ENCODE results near the gene SPATS2L.
A peak's percentile ranks its signal among the peaks of the same experiment; 100 is the strongest.

Gene SPATS2L

DNA sequence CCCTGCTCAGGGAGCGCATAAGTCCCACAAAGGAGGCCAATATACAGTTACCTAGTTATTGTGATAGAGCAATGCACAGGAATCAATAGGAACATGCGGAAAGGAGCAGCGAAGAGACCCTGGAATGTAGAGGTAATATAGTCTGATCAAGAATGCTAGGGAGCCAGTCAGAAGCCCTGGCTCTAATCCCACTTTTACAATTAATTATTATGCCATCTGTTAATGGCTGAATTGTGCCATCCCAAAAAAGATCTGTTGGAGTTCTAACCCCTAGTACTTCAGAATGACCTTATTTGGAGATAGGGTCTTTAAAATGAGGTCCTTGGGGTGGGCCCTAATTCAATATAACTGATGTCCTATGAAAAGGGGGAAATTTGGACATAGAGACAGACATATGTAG lies 7.7 kb upstream of the SPATS2L start:
- TF ChIP-seq TAF1 (IDR thresholded peaks at IDR 0.05; ENCODE audit: borderline replicate concordance, low read depth, low read length): no peak
- no peak for TF ChIP-seq POLR2A (IDR thresholded peaks at IDR 0.05; ENCODE audit: low read depth, low read length)
- TF ChIP-seq POLR2AphosphoS5 (IDR thresholded peaks at IDR 0.05; ENCODE audit: low read depth, low read length): no peak
- FAIRE-seq: no peak
- no peak for DNase-seq (ENCODE audit: insufficient read length)

DNA sequence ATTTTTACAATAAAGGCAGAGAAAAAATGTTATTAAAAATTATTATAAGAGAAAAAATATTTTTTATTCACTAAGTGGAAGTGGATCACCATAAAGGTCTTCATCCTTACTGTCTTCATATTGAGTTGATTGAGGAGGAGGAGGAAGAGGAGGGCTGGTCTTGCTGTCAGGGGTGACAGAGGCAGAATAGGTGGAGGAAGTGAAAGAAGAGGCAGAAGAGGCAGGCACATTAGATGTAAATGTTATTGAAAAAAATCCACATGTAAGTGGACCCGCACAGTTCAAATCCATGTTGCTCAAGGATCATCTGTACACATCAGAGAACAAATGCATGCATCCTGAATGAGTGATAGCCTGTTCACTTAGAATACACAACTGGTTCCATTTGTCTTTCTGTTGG lies 6.4 kb upstream of the SPATS2L start:
- TF ChIP-seq POLR2A (IDR thresholded peaks at IDR 0.05; ENCODE audit: low read depth, low read length): no peak
- no peak for TF ChIP-seq TAF1 (IDR thresholded peaks at IDR 0.05; ENCODE audit: borderline replicate concordance, low read depth, low read length)
- no peak for TF ChIP-seq POLR2AphosphoS5 (IDR thresholded peaks at IDR 0.05; ENCODE audit: low read depth, low read length)
- FAIRE-seq (peak; percentile 17), DNase-seq (ENCODE audit: insufficient read length) (no peak)

DNA sequence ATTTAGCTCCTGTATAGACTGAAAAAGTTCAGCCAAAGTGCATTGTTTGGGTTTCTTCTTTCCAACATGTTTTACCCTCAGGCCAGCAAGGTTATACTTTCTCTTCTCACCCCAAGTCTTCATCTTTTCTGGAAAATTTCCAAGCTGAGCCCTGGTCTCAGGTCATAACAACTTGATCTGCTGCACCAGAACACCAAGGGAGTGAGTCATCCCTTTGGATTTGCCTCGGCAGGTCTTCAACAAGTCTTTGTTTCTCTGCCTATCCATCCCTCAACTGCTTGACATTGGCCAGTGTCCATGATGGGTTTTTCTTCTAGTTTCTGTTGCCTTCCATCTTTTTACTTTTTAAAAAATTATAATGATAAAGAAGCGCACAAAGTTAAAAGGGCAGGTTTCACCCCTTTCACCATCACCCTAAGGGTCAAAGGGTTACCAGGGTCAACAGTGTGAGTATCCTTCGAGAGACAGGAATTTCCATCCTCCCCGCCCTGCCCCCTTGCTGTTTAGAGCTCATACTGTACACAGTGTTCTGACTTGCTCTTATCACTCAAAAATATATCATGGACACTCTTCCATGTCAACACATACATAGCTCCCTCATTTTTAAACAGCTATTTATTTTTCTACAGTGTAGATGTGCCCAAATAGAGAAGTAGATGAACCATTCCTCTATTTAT lies 5.7 kb upstream of the SPATS2L start:
- FAIRE-seq: no peak

DNA sequence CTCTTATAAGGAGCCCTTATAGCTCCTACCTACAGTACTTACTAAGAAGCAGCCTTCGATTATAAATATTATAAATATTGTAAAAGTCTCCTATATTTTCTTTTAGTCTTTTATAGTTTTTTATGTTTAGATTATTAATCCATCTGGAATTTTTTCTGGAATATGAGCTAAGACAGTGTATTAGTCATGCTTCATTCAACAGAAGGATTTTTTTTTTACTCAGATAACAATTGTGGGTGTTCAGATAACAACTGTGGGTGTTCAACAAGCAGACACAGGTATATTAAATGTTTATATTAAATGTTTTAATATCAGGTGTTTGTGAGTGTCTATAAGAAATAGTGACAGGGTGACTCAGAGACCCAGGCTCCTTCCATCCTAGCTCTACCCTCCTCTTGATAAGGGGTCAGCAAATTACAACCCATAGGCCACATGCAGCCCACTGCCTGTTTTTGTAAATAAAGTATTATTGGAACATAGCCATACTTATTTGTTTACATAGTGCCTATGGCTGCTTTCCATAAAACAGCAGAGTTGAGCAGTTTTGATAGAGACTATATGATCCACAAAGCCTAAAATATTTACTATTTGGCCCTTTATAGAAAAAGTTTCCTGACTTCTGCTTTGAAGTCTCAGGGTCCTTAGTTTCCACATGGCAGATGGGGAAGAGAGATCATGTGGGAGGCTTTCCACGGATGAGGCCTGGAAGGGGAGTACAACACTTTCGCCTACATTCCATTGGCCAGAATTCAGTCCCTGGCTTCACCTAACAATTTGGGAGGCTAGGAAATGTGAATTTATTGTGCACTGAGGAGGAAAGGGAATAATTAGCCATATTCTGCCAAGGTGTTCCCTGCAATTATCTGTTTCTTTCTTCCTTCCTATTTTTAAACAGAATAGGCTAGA lies 4.3 kb upstream of the SPATS2L start:
- TF ChIP-seq POLR2A (IDR thresholded peaks at IDR 0.05; ENCODE audit: low read depth, low read length) (no peak), TAF1 (IDR thresholded peaks at IDR 0.05; ENCODE audit: borderline replicate concordance, low read depth, low read length) (no peak), POLR2AphosphoS5 (IDR thresholded peaks at IDR 0.05; ENCODE audit: low read depth, low read length) (no peak)
- FAIRE-seq: no peak
- no peak for DNase-seq (ENCODE audit: insufficient read length)

More for the DNA sequence above, 5.7 kb upstream of the SPATS2L start:
- DNase-seq (ENCODE audit: insufficient read length): no peak
- TF ChIP-seq POLR2AphosphoS5 (IDR thresholded peaks at IDR 0.05; ENCODE audit: low read depth, low read length) (no peak), TAF1 (IDR thresholded peaks at IDR 0.05; ENCODE audit: borderline replicate concordance, low read depth, low read length) (no peak), POLR2A (IDR thresholded peaks at IDR 0.05; ENCODE audit: low read depth, low read length) (no peak)

DNA sequence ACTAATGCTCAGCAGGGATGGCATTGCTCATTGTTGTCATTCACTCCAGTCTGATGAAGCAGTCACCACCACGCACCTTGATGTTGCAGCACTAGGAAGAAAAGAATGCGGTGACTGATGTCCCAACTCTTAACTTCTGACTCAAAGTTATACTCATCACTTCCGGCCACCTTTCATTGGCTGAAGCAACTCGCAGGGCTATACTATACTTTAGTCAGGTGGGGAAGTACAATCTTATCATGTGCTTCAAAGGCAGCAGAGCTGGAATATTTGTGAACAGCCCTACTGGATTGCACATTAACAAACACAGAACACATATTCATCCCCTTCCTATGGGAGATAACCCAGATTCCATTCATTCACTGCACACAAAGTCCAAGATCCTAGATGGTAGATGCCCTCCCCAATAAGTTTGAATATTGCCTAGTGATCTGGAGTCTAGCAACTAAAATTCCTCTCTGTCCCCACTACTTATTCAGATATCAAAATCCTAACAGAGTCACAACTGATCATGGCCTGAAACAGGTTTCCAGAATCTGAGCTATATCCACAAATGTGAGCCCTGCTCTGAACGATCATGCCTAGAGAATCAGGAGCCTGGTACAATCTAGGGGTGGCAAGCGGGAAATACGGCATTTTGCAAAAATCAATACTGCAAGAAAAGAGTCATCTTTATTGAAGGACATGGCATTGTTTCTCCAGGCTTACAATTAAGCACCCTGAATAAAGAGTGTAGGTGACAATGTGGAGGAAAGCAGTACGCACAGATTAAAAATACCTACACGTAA lies 3.4 kb upstream of the SPATS2L start:
- no peak for FAIRE-seq
- TF ChIP-seq POLR2A (IDR thresholded peaks at IDR 0.05; ENCODE audit: low read depth, low read length) (no peak), POLR2AphosphoS5 (IDR thresholded peaks at IDR 0.05; ENCODE audit: low read depth, low read length) (no peak), TAF1 (IDR thresholded peaks at IDR 0.05; ENCODE audit: borderline replicate concordance, low read depth, low read length) (no peak)

DNA sequence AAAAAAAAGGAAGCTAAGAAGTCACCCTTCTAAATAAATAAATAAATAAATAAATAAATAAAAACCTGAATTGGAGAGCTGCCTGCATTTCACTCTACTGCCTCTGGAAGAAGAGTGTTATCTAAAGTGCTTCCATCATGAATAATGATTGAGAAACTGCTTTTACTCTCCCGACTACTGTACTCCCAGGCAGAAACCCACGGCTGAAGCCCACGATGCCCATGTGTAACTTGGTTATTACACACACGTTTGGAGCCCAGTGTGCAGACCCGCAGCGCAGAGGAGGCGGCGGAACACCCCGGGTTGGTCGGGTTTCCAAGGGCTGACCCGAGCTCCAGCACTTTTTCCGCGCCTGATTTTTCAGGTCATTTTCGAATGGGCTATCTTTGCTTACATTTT lies 697 bp upstream of the SPATS2L start:
- no peak for FAIRE-seq
- no peak for DNase-seq (ENCODE audit: insufficient read length)
- TF ChIP-seq POLR2A (IDR thresholded peaks at IDR 0.05; ENCODE audit: low read depth, low read length) (no peak), POLR2AphosphoS5 (IDR thresholded peaks at IDR 0.05; ENCODE audit: low read depth, low read length) (no peak)

More for the DNA sequence above, 3.4 kb upstream of the SPATS2L start:
- DNase-seq (ENCODE audit: insufficient read length): no peak

DNA sequence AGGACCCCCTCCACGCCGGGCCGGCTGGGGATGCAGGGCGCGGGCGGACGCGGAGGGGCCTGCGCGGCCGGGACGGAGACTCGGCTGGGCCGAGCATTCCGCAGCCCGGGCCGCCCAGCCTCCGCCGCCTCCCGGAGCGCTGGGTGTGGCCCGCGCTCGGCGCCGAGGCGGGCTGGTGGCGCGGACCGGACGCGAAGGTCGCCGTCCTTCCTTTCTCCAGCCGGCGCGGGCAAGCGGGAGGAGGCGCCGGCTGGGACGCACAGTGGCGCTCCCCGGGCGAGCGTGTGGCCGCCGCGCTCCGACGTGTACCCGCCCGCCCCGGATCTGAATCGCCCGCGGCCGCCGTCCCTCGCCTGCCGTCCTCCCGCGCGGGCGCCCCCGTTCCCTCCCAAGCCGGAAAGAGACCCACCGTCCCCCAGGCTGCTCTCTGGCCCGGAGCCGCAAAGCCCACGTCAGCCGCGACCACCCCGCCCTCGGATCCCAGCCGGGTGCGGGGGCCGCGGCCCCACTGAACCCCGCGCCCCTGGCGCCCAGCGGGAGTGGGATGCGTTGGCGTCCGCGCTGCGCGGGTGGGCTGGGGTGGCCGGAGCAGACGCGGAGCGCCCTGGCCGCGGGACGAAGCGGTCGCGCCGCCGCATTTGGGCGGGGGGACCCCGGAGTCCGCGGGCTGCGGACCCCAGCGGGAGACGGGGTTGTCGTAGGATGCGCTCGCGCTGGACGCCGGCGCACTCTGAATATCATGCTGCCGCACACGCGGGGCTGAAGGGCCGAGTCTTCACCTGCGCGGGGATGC lies 634 bp downstream of the SPATS2L start:
- no peak for FAIRE-seq
- DNase-seq (ENCODE audit: insufficient read length): no peak
- TF ChIP-seq POLR2A (IDR thresholded peaks at IDR 0.05; ENCODE audit: low read depth, low read length): peak; percentile 21; the same call in 1 of the 2 replicates
- TF ChIP-seq POLR2AphosphoS5 (IDR thresholded peaks at IDR 0.05; ENCODE audit: low read depth, low read length): no peak
- TF ChIP-seq TAF1 (IDR thresholded peaks at IDR 0.05; ENCODE audit: borderline replicate concordance, low read depth, low read length): no peak

DNA sequence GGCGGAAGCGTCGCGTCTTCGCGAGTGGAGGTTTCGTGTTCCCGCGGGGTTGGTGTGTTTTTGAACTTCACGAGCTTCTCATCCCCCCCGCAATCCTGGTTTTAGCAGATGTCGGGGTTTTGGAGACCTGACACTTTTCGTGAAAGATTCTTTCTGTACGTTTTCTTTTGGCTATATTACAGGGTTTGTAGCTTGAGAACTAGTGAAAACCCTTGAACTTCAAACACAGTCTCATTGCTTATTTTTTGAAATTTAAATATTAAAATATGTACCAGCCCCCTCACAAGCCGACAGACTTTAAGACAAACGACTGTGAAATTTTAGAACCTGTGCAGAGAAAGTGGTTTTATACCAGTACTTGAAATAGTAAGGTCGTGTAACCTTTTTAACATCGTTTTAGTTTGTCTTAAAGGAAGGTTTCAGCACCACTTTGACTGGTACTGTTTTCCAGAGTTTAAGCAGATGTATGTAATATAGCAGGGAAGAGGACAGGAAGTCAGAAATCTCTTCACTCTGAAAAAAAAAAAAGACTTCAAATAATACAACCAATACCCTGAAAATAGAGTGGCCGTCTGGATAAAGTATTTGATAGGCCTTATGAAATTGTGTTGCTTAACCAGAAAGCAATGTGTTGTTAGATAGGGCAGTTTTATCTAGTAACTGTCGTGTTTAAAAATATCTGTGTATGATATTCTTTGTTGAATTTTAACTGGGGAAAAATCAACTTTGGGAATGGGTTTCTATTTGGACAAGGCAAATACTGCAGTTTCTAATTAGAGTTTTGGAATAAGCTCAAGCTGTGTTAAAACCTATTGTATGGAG lies 1.4 kb downstream of the SPATS2L start:
- no peak for DNase-seq (ENCODE audit: insufficient read length)
- no peak for FAIRE-seq
- no peak for TF ChIP-seq POLR2AphosphoS5 (IDR thresholded peaks at IDR 0.05; ENCODE audit: low read depth, low read length)
- no peak for TF ChIP-seq TAF1 (IDR thresholded peaks at IDR 0.05; ENCODE audit: borderline replicate concordance, low read depth, low read length)
- TF ChIP-seq POLR2A (IDR thresholded peaks at IDR 0.05; ENCODE audit: low read depth, low read length): no peak

DNA sequence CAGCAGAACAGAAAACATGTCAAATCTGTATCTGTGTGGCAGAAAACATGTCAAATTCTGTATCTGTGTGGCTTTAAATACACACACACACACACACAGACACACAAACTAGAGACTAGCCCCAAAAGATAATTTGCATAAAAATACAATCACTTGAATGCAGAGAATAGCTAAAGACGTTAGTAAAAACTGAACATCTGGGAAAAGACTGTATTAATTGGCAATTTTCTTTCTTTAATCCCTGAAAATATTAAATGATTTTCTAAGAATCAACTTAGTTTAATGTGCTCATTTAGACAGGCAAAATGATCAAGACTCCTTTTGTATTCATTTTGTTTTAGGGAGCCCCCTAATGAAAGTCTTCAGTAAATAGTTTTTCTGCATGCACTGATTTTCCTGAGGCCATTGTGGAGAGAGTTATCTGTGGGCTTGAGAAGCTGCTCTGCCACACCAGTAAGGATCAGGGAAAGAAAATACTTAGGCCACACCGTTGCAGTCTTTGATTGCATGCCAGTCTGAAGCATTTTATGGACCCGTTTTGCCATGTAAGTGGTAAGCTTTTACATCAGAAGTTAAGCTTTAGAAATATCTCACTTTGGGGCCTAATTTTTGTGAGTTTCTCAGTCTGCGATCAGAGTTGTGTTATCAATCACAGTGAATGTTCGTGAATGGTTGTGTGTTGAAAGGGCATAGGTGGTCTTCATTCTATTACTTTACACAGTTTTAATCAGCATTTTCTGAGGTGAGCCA lies 2.2 kb downstream of the SPATS2L start:
- TF ChIP-seq TAF1 (IDR thresholded peaks at IDR 0.05; ENCODE audit: borderline replicate concordance, low read depth, low read length): no peak
- no peak for TF ChIP-seq POLR2AphosphoS5 (IDR thresholded peaks at IDR 0.05; ENCODE audit: low read depth, low read length)
- no peak for TF ChIP-seq POLR2A (IDR thresholded peaks at IDR 0.05; ENCODE audit: low read depth, low read length)
- FAIRE-seq (no peak), DNase-seq (ENCODE audit: insufficient read length) (no peak)

All from GM12892 (cell line).